HG03521 (cell line): Measurements from ENCODE around the gene RSAD1.

Source experiments
- ATAC-seq: cut with Tn5 transposase; IDR thresholded peaks from one replicate; pipeline ENCODE4 v1.9.1; 2021; ENCODE audit warnings: mild to moderate bottlenecking, moderate library complexity; ENCODE audit not compliant: unreplicated experiment

Gene RSAD1

GRCh38 chr17:50488880-50489279 lies 10.2 kb downstream of the RSAD1 start:
- ATAC-seq, result no peak

GRCh38 chr17:50491505-50491904 lies 12.8 kb downstream of the RSAD1 start:
- ATAC-seq, result no peak

GRCh38 chr17:50492214-50492613 lies 13.6 kb downstream of the RSAD1 start:
- ATAC-seq, result no peak

GRCh38 chr17:50493744-50494143 lies 15.1 kb downstream of the RSAD1 start:
- ATAC-seq, result no peak

- ATAC-seq, result no peak
Measured at GRCh38 chr17:50495217-50495823, 16.7 kb downstream of the RSAD1 start.

- no peak for ATAC-seq
Measured at GRCh38 chr17:50495918-50496317, 17.3 kb downstream of the RSAD1 start.

- no peak for ATAC-seq
Measured at GRCh38 chr17:50498021-50498874, 19.6 kb downstream of the RSAD1 start.

GRCh38 chr17:50499270-50499669 lies 20.6 kb downstream of the RSAD1 start:
- no peak for ATAC-seq

GRCh38 chr17:50499721-50500120 lies 21.1 kb downstream of the RSAD1 start:
- no peak for ATAC-seq

GRCh38 chr17:50501054-50501453 lies 22.4 kb downstream of the RSAD1 start:
- no peak for ATAC-seq

- ATAC-seq, result no peak
Measured at GRCh38 chr17:50502301-50502990, 23.8 kb downstream of the RSAD1 start.

GRCh38 chr17:50505591-50506130 lies 27.0 kb downstream of the RSAD1 start:
- ATAC-seq, result no peak

- no peak for ATAC-seq
Measured at GRCh38 chr17:50506298-50506697, 27.6 kb downstream of the RSAD1 start.

GRCh38 chr17:50507871-50508572 lies 29.4 kb downstream of the RSAD1 start, which contains the start of gene MYCBPAP:
Gene MYCBPAP (plus strand): TSS chr17:50508439. CDS start chr17:50508675, 236 bp downstream.
- ATAC-seq, result no peak

GRCh38 chr17:50508573-50509460 lies 30.2 kb downstream of the RSAD1 start:
- no peak for ATAC-seq

GRCh38 chr17:50511058-50511457 lies 32.4 kb downstream of the RSAD1 start:
- ATAC-seq, result peak; percentile 58

GRCh38 chr17:50513495-50513894 lies 34.8 kb downstream of the RSAD1 start:
- no peak for ATAC-seq

GRCh38 chr17:50514388-50514787 lies 35.7 kb downstream of the RSAD1 start:
- ATAC-seq, result no peak

- ATAC-seq, result no peak
Measured at GRCh38 chr17:50514936-50515702, 36.5 kb downstream of the RSAD1 start.
